OCI-LY7 (cell line): Measurements from ENCODE around the gene AFMID. TPM values are rescaled to one million over a fixed set of nuclear protein-coding genes. Genes with fewer than 3 reads are reported as not detected.

Experiments
- BruUV-seq: library from RNA; stranded (reverse); fragments of 400-500 nt; replicated peaks from 2 replicates; lab custom pipeline; 2021; lab: Mats Ljungman, UMichigan
- CTCF ChIA-PET: fragments of 300-600 bp; sonication (Branson Sonifier 250); formaldehyde crosslinking; loops from one replicate; lab custom pipeline; 2022; ENCODE audit warnings: antibody characterized with exemption; ENCODE audit not compliant: unreplicated experiment; lab: Charles Lee
- POLR2A ChIA-PET: fragments of 300-600 bp; sonication (Branson Sonifier 250); formaldehyde crosslinking; loops from one replicate; lab custom pipeline; 2022; ENCODE audit warnings: antibody characterized with exemption; lab: Charles Lee
- DNase-seq: peaks from one replicate; pipeline ENCODE4 v3.0.0-alpha.2; 2015; ENCODE audit warnings: low spot score
- H2AFZ ChIP-seq: fragments of 200-600 bp; sonication (generic), shearing (Covaris generic); 2 replicates; pipeline ENCODE4 v1.6.1; 2014; ENCODE audit warnings: mild to moderate bottlenecking, antibody characterized with exemption, low read length, moderate library complexity
- H3K27ac ChIP-seq: fragments of 200-600 bp; sonication (generic); 2 replicates; pipeline ENCODE4 v1.5.1; 2014; ENCODE audit warnings: mixed run types, low read depth, mild to moderate bottlenecking, moderate library complexity, low read length, inconsistent platforms; ENCODE audit not compliant: poor library complexity, severe bottlenecking
- H3K36me3 ChIP-seq: fragments of 200-600 bp; sonication (generic); 2 replicates; pipeline ENCODE4 v1.6.1; 2014; ENCODE audit warnings: mild to moderate bottlenecking, antibody characterized with exemption, low read length, moderate library complexity, mixed read lengths; ENCODE audit not compliant: insufficient read depth
- H3K4me1 ChIP-seq: fragments of 200-600 bp; sonication (generic); 2 replicates; pipeline ENCODE4 v1.5.1; 2014; ENCODE audit warnings: mild to moderate bottlenecking, low read length; ENCODE audit not compliant: insufficient read depth, poor library complexity, severe bottlenecking
- H3K4me2 ChIP-seq: fragments of 200-600 bp; sonication (generic); 2 replicates; pipeline ENCODE4 v1.6.1; 2014; ENCODE audit warnings: mild to moderate bottlenecking, low read length
- H3K4me3 ChIP-seq: fragments of 200-600 bp; sonication (generic); 2 replicates; pipeline ENCODE4 v1.5.1; 2014; ENCODE audit warnings: mild to moderate bottlenecking, low read depth, low read length; ENCODE audit not compliant: poor library complexity, severe bottlenecking
- H3K79me2 ChIP-seq: fragments of 200-600 bp; sonication (generic); 2 replicates; pipeline ENCODE4 v1.6.1; 2016; ENCODE audit warnings: low read depth, mild to moderate bottlenecking, low read length, moderate library complexity, mixed read lengths; ENCODE audit not compliant: insufficient read depth
- H3K9me2 ChIP-seq: fragments of 200-600 bp; sonication (generic); 2 replicates; pipeline ENCODE4 v1.6.1; 2016; ENCODE audit warnings: mild to moderate bottlenecking, low read length, mixed read lengths; ENCODE audit not compliant: insufficient read depth
- H3K9me3 ChIP-seq: fragments of 200-600 bp; sonication (generic); 2 replicates; pipeline ENCODE4 v1.6.1; 2014; ENCODE audit warnings: mild to moderate bottlenecking, mixed run types, low read length, mixed read lengths
- H4K20me1 ChIP-seq: fragments of 200-600 bp; sonication (generic); 2 replicates; pipeline ENCODE4 v1.6.1; 2014; ENCODE audit warnings: mild to moderate bottlenecking, antibody characterized with exemption, low read length, moderate library complexity, mixed read lengths; ENCODE audit not compliant: insufficient read depth
- EZH2phosphoT487 ChIP-seq: fragments of 200-600 bp; sonication (generic); IDR thresholded peaks from 2 replicates; pipeline ENCODE4 v1.6.1; 2018; ENCODE audit warnings: low read depth, borderline replicate concordance, mild to moderate bottlenecking, mixed run types, antibody characterized with exemption, low read length, moderate library complexity, mixed read lengths
- intact Hi-C: fragments of 100-400 bp; cut with micrococcal nuclease; formaldehyde crosslinking; loops from one replicate; pipeline ENCODE4 v1.10.0; 2022; ENCODE audit not compliant: unreplicated experiment
- total RNA-seq, 2 experiments: library from RNA; depleted of rRNA in 1 of 2; stranded (reverse); fragments of >200 nt in 1 of 2; shearing (Covaris generic) in 1 of 2; gene quantifications; 2 replicates each; pipeline ENCODE4 v1.2.3, GENCODE V29; 2014 to 2022
- TF ChIP-seq, protein P1 (sequence below): fragments of 200-600 bp; sonication (generic); conservative IDR thresholded peaks from 2 replicates; pipeline ENCODE4 v1.5.1; 2014; ENCODE audit warnings: mild to moderate bottlenecking, antibody characterized with exemption, low read length, moderate library complexity, mixed read lengths

AFMID gene
- total RNA-seq, 2 experiments from 2014 or later, result 89.1 to 101 TPM

DNA sequence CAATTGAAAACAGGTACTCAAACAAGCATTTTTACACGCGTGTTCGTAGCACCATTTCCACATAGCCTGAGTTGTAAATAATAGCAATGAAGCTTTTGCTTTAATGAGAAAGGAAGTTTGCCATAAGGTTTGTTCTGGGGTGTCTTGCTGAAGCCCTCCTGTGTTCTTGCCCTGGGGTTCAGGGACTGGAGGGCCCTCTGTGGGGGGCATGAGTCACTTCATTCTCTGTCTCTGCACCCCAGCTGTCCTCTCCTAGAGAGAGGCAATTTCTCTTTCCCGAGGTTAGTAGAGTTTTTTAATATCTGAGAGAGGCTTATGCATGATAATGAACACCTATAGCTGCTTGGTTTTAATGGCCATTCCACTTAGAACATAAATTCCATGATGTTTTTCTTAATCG lies 9.6 kb downstream of the AFMID start:
- Histone ChIP-seq H2AFZ (no peak overlapping the region), H3K4me3 (no peak overlapping the region), H3K9me2 (no peaks in the 10 kb centered on the region), H4K20me1 (no peaks in the 10 kb centered on the region), H3K27ac (no peak overlapping the region), H3K4me1 (peaks cover 28% of the 10 kb centered on the region), H3K4me2 (no peak overlapping the region), H3K79me2 (peaks cover 27% of the 10 kb centered on the region), H3K36me3 (peaks cover 81% of the 10 kb centered on the region), H3K9me3 (no peaks in the 10 kb centered on the region)
- ChIA-PET POLR2A (no interaction called here), CTCF (no interaction called here)
- intact Hi-C loops, result no loop called here
- BruUV-seq, result TSS peak; percentile 41
- DNase-seq, result no peak
- TF ChIP-seq, protein P1, sequence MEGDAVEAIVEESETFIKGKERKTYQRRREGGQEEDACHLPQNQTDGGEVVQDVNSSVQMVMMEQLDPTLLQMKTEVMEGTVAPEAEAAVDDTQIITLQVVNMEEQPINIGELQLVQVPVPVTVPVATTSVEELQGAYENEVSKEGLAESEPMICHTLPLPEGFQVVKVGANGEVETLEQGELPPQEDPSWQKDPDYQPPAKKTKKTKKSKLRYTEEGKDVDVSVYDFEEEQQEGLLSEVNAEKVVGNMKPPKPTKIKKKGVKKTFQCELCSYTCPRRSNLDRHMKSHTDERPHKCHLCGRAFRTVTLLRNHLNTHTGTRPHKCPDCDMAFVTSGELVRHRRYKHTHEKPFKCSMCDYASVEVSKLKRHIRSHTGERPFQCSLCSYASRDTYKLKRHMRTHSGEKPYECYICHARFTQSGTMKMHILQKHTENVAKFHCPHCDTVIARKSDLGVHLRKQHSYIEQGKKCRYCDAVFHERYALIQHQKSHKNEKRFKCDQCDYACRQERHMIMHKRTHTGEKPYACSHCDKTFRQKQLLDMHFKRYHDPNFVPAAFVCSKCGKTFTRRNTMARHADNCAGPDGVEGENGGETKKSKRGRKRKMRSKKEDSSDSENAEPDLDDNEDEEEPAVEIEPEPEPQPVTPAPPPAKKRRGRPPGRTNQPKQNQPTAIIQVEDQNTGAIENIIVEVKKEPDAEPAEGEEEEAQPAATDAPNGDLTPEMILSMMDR, result no peak
- TF ChIP-seq EZH2phosphoT487, result no peak

DNA sequence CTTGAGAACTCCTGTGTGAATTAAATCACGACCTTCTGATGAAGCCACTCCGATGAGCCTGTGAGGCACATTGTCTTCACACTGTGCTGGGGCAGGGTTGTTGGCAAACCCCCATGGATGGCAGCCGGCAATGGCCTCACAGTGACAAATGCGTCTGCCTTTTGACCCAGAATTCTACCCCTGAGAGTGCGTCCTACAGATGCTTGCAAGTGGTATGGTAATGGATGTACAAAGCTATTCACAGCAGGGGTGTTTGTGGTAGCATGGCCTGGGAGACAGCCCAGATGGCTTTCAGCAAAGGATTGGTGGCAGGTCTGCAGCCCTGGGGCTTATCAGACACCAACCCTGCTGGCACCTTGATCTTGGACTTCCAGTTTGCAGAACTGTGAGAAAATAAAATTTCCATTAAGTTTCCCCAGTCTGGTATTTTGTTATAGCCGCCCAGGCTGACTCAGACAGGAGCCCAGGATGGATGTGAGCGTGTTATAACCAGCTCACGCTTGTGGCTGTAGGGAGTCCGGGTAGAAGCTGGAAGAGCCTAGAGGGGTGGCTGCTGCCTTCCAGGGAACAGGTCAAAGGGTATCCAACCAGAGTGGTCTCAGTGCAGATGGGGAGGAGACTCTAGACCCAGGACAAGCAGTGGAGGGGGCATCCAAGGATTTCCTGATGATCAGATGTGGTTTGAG lies 10.1 kb downstream of the AFMID start:
- Histone ChIP-seq H3K4me2 (no peak overlapping the region), H2AFZ (no peak overlapping the region), H3K36me3 (peaks cover 79% of the 10 kb centered on the region), H3K4me3 (no peak overlapping the region), H3K79me2 (peaks cover 27% of the 10 kb centered on the region), H3K4me1 (peaks cover 22% of the 10 kb centered on the region), H3K27ac (no peak overlapping the region), H3K9me2 (no peaks in the 10 kb centered on the region), H3K9me3 (no peaks in the 10 kb centered on the region), H4K20me1 (no peaks in the 10 kb centered on the region)
- BruUV-seq, result no TSS peak
- POLR2A ChIA-PET, result no interaction called here
- intact Hi-C loops, result no loop called here
- no peak for TF ChIP-seq EZH2phosphoT487
- TF ChIP-seq, protein P1, result no peak
- CTCF ChIA-PET, result no interaction called here
- DNase-seq, result no peak

DNA sequence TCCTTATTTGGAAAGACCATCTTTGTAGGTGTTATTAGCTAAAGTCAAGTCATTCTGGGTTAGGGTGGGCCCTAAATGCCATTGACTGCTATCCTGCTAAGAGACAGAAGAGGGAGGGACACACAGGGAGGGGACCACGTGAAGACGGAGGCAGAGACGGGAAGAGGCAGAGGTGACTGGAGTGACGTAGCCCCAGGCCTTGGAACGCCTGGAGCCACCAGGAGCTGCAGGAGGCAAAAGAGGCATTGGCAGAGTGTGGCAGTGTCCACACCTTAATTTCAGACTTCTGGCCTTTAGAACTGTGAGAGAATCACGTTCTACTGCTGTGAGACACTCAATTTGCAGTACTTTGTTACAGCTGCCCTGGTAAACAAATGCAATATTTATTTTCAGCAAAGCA lies 13.3 kb downstream of the AFMID start:
- ChIA-PET CTCF (no interaction called here), POLR2A (interaction anchor here (0.7 to 1.0 kb wide), 2 partner anchors 18 to 70 kb away, joined by 3 to 4 read pairs; partner anchors contain the start of gene TMC8)
- peaks cover 7% of the 10 kb centered on the region; the same call in 1 of the 2 replicates for H3K79me2 ChIP-seq
- H4K20me1 ChIP-seq, result no peaks in the 10 kb centered on the region
- H3K4me3 ChIP-seq, result no peak overlapping the region
- no peak for DNase-seq
- peaks cover 88% of the 10 kb centered on the region for H3K36me3 ChIP-seq
- H3K9me2 ChIP-seq, result no peaks in the 10 kb centered on the region
- no peak overlapping the region for H3K4me2 ChIP-seq
- no peaks in the 10 kb centered on the region for H3K9me3 ChIP-seq
- intact Hi-C loops, result no loop called here
- no peaks in the 10 kb centered on the region for H3K4me1 ChIP-seq
- TF ChIP-seq, protein P1, result no peak
- no peak for TF ChIP-seq EZH2phosphoT487
- no TSS peak for BruUV-seq
- H3K27ac ChIP-seq, result no peak overlapping the region
- no peak overlapping the region for H2AFZ ChIP-seq
